Measurements from ENCODE around the gene INTS3.
"Not testable (repeated sequence)": the region's sequence is repeated elsewhere in the genome, so short reads cannot be mapped to it uniquely, and the experiment has no call there.

The INTS3 gene

DNA sequence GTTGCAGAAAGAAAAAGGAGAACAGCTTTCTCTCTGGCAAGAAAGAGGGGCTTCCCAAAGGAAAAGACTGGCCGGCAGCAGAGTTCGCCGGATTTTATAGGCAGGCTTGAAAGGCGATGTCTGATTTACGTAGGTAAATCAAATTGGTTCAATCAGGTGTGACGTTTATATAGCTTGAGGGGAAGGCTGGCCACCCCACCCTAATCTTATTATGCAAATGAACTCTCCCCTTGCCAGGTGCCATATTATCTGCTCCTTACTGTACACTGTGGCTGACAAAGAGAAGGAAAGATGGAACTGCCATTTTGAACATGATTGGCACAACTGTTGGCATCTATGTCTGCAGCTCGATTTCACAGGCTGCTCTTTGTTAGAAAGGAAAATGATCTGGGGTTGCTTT is 16.8 kb upstream of the INTS3 start:
- DNase-seq (ENCODE audit: low read depth), result no peak
- TF ChIP-seq, protein P1, sequence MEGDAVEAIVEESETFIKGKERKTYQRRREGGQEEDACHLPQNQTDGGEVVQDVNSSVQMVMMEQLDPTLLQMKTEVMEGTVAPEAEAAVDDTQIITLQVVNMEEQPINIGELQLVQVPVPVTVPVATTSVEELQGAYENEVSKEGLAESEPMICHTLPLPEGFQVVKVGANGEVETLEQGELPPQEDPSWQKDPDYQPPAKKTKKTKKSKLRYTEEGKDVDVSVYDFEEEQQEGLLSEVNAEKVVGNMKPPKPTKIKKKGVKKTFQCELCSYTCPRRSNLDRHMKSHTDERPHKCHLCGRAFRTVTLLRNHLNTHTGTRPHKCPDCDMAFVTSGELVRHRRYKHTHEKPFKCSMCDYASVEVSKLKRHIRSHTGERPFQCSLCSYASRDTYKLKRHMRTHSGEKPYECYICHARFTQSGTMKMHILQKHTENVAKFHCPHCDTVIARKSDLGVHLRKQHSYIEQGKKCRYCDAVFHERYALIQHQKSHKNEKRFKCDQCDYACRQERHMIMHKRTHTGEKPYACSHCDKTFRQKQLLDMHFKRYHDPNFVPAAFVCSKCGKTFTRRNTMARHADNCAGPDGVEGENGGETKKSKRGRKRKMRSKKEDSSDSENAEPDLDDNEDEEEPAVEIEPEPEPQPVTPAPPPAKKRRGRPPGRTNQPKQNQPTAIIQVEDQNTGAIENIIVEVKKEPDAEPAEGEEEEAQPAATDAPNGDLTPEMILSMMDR (conservative IDR thresholded peaks at IDR 0.05; ENCODE audit: control insufficient read depth, insufficient read depth, low read depth, low read length), result no peak
- no peak overlapping the region for H3K4me3 ChIP-seq (ENCODE audit: control insufficient read depth, low read depth, low read length)

DNA sequence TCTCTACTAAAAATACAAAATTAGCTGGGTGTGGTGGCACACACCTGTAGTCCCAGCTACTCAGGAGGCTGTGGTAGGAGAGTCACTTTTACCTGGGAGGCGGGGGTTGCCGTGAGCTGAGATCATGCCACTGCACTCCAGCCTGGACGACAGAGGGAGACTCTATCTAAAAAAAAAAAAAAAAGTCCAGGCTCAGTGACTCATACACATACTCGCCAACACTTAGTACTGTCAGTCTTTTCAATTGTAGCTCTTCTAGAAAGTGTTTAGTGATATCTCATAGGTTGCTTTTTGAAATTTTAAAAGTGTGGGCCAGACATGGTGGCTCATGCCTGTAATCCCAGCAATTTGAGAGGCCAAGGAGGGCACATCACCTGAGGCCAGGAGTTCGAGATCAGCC is 11.6 kb upstream of the INTS3 start:
- not testable (repeated sequence) for DNase-seq (ENCODE audit: low read depth); H3K4me3 ChIP-seq (ENCODE audit: control insufficient read depth, low read depth, low read length)

DNA sequence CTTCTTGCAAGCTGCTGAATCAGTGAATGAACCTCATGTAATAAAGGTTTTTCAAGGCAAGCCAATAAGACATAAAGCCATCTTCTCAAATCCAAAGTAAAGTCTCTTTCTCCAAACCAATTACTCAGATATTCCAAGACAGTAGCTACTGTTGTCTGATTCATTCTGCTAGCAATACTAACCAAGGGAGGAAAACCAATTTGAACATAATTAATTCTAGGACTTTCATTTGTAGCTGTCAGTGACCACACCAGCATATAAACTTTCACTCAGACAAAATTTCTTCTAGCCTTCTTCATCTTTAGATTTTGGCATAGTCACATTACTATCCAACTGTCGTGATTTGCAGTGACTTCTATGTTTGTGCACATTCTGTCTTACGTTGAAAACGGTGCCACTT is 10.5 kb upstream of the INTS3 start:
- no peak overlapping the region for H3K4me3 ChIP-seq (ENCODE audit: control insufficient read depth, low read depth, low read length)
- DNase-seq (ENCODE audit: low read depth), result no peak
- TF ChIP-seq, protein P1 (conservative IDR thresholded peaks at IDR 0.05; ENCODE audit: control insufficient read depth, insufficient read depth, low read depth, low read length), result no peak

DNA sequence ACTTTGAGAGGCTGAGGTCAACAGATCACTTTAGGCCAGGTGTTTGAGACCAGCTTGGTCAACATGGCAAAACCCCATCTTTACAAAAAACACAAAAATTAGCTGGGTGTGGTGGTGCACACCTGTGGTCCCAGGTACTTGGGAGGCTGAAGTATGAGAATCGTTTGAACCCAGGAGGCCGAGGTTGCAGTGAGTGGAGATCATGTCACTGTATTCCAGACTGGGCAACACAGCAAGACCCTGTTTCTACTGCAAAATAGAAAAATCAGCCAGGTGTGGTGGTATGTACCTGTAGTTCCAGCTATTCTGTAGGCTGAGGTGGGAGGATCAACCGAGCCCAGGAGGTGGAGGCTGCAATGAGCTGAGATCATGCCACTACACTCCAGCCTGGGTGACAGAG is 4.2 kb upstream of the INTS3 start:
- TF ChIP-seq, protein P1 (conservative IDR thresholded peaks at IDR 0.05; ENCODE audit: control insufficient read depth, insufficient read depth, low read depth, low read length), result no peak
- no peak for DNase-seq (ENCODE audit: low read depth)
- no peak overlapping the region for H3K4me3 ChIP-seq (ENCODE audit: control insufficient read depth, low read depth, low read length)

DNA sequence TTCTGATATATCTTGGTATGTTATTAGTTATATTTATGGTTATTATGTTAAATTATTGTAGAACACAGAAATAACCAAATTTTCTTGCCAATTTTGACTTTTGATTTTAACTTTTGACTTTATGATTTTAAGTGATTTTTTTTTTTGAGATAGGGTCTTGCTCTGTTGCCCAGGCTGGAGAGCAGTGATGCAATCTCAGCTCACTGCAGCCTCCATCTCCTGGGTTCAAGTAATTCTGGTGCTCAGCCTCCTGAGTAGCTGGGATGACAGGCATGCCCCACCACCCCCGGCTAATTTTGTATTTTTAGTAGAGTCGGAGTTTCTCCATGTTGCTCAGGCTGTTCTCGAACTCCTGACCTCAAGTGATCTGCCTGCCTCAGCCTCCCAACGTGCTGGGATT is 3.2 kb upstream of the INTS3 start:
- not testable (repeated sequence) for DNase-seq (ENCODE audit: low read depth); H3K4me3 ChIP-seq (ENCODE audit: control insufficient read depth, low read depth, low read length)

DNA sequence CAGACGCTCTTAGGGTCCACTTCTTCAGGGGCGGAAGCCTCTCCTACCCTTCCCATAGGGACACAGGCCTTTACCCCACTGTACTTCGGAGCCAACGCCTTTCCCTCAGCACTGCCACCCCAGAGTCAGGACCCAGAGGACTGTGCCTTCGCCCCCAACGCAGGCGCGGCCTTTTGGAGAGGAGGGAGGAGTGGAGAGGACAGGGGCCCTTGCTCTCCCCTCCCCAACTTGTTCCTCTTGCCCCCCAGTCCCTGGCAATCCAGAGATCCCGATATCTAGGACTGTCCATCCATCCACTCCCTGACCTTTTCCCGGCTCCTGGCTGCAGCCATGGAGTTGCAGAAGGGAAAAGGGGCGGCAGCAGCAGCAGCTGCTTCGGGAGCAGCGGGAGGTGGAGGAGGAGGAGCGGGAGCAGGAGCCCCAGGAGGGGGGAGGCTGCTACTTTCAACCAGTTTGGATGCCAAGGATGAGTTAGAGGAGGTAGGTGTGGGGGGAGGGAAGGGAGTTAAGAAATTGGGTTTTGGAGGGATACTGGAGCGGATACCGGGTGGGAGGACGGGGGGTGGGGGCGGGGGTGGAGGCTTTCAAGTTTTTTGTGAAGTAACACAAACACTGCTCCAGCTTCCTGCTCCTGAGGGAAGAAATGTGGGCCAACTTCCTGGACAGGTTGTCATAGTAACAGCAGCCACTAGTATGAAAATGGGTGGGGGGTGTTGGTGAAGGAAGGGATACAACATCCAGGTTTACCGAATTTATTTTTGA is 636 bp downstream of the INTS3 start:
- peak overlapping the region; percentile 87 for H3K4me3 ChIP-seq (ENCODE audit: control insufficient read depth, low read depth, low read length)
- TF ChIP-seq, protein P1 (conservative IDR thresholded peaks at IDR 0.05; ENCODE audit: control insufficient read depth, insufficient read depth, low read depth, low read length), result no peak
- DNase-seq (ENCODE audit: low read depth), result peak; percentile 68

DNA sequence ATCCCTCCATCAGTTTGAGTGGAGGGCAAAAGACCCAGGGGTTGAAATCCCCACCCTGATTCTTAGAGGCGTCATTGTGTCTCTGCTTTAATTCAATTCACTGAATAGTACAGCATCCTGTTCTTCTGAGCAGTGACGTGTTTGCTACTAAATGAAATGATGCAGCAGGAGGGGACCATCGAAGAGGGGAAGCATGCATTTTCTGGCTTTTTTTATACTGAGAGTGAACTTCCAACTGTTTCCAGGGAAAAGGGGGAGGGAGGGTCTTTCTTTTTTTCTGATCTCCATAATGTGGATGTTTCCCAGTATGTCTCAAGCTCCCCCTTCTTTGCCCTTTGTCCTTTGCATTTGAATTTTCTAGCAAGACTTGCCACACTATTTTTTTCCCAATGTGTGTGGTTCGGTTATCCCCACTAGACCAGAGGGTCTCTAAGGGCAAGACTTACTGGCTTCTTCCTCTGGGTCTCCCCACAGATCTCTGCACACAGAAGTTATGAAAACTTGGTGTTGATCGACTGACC is 2.7 kb downstream of the INTS3 start:
- H3K4me3 ChIP-seq (ENCODE audit: control insufficient read depth, low read depth, low read length), result no peak overlapping the region
- TF ChIP-seq, protein P1 (conservative IDR thresholded peaks at IDR 0.05; ENCODE audit: control insufficient read depth, insufficient read depth, low read depth, low read length), result no peak
- DNase-seq (ENCODE audit: low read depth), result no peak

DNA sequence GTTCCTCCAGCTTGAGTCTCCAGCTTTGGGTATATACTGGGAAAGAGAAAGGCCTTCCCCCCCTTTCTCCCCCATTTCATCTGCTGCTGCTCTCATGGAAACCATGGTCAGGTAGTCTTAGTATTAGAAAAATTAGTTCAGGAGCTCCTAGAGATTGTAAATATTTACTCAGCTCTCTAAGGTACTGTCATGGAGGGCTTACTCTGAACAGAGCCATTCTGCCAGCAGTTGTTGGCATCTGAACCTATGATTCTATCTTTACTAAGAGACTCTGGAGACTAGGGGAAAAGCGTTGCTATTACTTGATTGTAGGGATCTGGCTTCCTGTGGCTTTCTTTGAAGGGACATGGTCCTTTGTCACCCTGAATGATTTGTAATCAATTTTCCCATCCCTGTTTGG is 6.1 kb downstream of the INTS3 start:
- TF ChIP-seq, protein P1 (conservative IDR thresholded peaks at IDR 0.05; ENCODE audit: control insufficient read depth, insufficient read depth, low read depth, low read length), result no peak
- no peak overlapping the region for H3K4me3 ChIP-seq (ENCODE audit: control insufficient read depth, low read depth, low read length)
- peak; percentile 28 for DNase-seq (ENCODE audit: low read depth)

All from fibroblast of mammary gland (primary cell).